OCI-LY1 (cell line): Measurements from ENCODE around the gene ADM2.

ENCODE experiments used
- H2AFZ ChIP-seq: fragments of 200-600 bp; sonication (generic), shearing (Covaris generic); 2 replicates; pipeline ENCODE4 v1.6.0; 2014; ENCODE audit warnings: antibody characterized with exemption, mild to moderate bottlenecking, low read length
- H3F3A ChIP-seq: fragments of 200-600 bp; sonication (generic), shearing (Covaris generic); 2 replicates; pipeline ENCODE4 v1.6.0; 2014; ENCODE audit warnings: mild to moderate bottlenecking, antibody characterized with exemption, low read length, moderate library complexity; ENCODE audit not compliant: insufficient read depth
- H3K27ac ChIP-seq: fragments of 200-600 bp; sonication (generic); 2 replicates; pipeline ENCODE4 v1.5.1; 2014; ENCODE audit warnings: low read length, mixed run types, mild to moderate bottlenecking, low read depth; ENCODE audit not compliant: poor library complexity, severe bottlenecking
- H3K27me3 ChIP-seq: fragments of 200-600 bp; sonication (generic); 2 replicates; pipeline ENCODE4 v1.6.0; 2014; ENCODE audit warnings: antibody characterized with exemption, mild to moderate bottlenecking, low read length, moderate library complexity; ENCODE audit not compliant: insufficient read depth
- H3K36me3 ChIP-seq: fragments of 200-600 bp; sonication (generic); 2 replicates; pipeline ENCODE4 v1.6.1; 2014; ENCODE audit warnings: mild to moderate bottlenecking, antibody characterized with exemption, low read length, moderate library complexity, mixed read lengths; ENCODE audit not compliant: insufficient read depth
- H3K4me1 ChIP-seq: fragments of 200-600 bp; sonication (generic); 2 replicates; pipeline ENCODE4 v1.5.1; 2014; ENCODE audit warnings: mild to moderate bottlenecking, low read length, moderate library complexity; ENCODE audit not compliant: insufficient read depth, severe bottlenecking
- H3K4me2 ChIP-seq: fragments of 200-600 bp; sonication (generic), shearing (Covaris generic); 2 replicates; pipeline ENCODE4 v1.6.1; 2014; ENCODE audit warnings: low read length
- H3K4me3 ChIP-seq: fragments of 200-600 bp; sonication (generic); 2 replicates; pipeline ENCODE4 v1.5.1; 2014; ENCODE audit warnings: low read length, low read depth, mild to moderate bottlenecking, mixed read lengths; ENCODE audit not compliant: poor library complexity, severe bottlenecking
- H3K79me2 ChIP-seq: fragments of 200-600 bp; shearing (Covaris generic); 2 replicates; pipeline ENCODE4 v1.6.1; 2016; ENCODE audit warnings: mixed run types, low read length, mixed read lengths; ENCODE audit not compliant: insufficient read depth
- H3K9ac ChIP-seq: fragments of 200-600 bp; sonication (generic), shearing (Covaris generic); 2 replicates; pipeline ENCODE4 v1.6.1; 2014; ENCODE audit warnings: mild to moderate bottlenecking, low read length, mixed read lengths
- H3K9me2 ChIP-seq: fragments of 200-600 bp; sonication (generic), shearing (Covaris generic); 2 replicates; pipeline ENCODE4 v1.6.1; 2014; ENCODE audit warnings: low read depth, mild to moderate bottlenecking, low read length, mixed read lengths
- H3K9me3 ChIP-seq: fragments of 200-600 bp; shearing (Covaris generic); 2 replicates; pipeline ENCODE4 v1.6.1; 2014; ENCODE audit warnings: low read length, mixed read lengths
- H4K20me1 ChIP-seq: fragments of 200-600 bp; sonication (generic), shearing (Covaris generic); 2 replicates; pipeline ENCODE4 v1.6.0; 2016; ENCODE audit warnings: mild to moderate bottlenecking, low read length; ENCODE audit not compliant: insufficient read depth
- CTCF ChIP-seq: fragments of 200-600 bp; sonication (generic), shearing (Covaris generic); IDR thresholded peaks from 2 replicates; pipeline ENCODE4 v1.5.1; 2017; ENCODE audit warnings: mild to moderate bottlenecking, antibody characterized with exemption, low read length, moderate library complexity, mixed read lengths
- EZH2 ChIP-seq: fragments of 200-600 bp; sonication (generic), shearing (Covaris generic); IDR thresholded peaks from 2 replicates; pipeline ENCODE4 v1.8.0; 2017; ENCODE audit warnings: borderline replicate concordance, mixed run types, mild to moderate bottlenecking, antibody characterized with exemption, low read length, moderate library complexity, mixed read lengths

ADM2 gene

GRCh38 chr22:50526108-50526833, 44.9 kb downstream of the ADM2 start:
- H2AFZ ChIP-seq: no peak overlapping the region
- TF ChIP-seq CTCF (peak; percentile 76), EZH2 (no peak)
- H3F3A ChIP-seq: peaks cover 4% of the 10 kb centered on the region; the same call in 1 of the 2 replicates
- H3K9me2 ChIP-seq: no peaks in the 10 kb centered on the region
- H3K9ac ChIP-seq: peak overlapping the region; percentile 78
- no peaks in the 10 kb centered on the region for H3K79me2 ChIP-seq
- H3K4me2 ChIP-seq: peak overlapping the region; percentile 84
- no peaks in the 10 kb centered on the region for H3K9me3 ChIP-seq
- peak overlapping the region; percentile 68 for H3K4me3 ChIP-seq
- peaks cover 40% of the 10 kb centered on the region for H3K4me1 ChIP-seq
- H4K20me1 ChIP-seq: no peaks in the 10 kb centered on the region
- peak overlapping the region; percentile 66 for H3K27ac ChIP-seq
- no peaks in the 10 kb centered on the region for H3K27me3 ChIP-seq
- peaks cover 36% of the 10 kb centered on the region for H3K36me3 ChIP-seq

GRCh38 chr22:50526834-50527801, 45.8 kb downstream of the ADM2 start:
- no peaks in the 10 kb centered on the region for H3K79me2 ChIP-seq
- peaks cover 49% of the 10 kb centered on the region for H3K4me1 ChIP-seq
- no peaks in the 10 kb centered on the region for H3K9me3 ChIP-seq
- peak overlapping the region; percentile 78 for H3K9ac ChIP-seq
- H4K20me1 ChIP-seq: no peaks in the 10 kb centered on the region
- peaks cover 28% of the 10 kb centered on the region; the same call in 1 of the 2 replicates for H3K36me3 ChIP-seq
- no peaks in the 10 kb centered on the region for H3K27me3 ChIP-seq
- no peak overlapping the region for H2AFZ ChIP-seq
- TF ChIP-seq EZH2 (no peak), CTCF (no peak)
- peak overlapping the region; percentile 66 for H3K27ac ChIP-seq
- peaks cover 4% of the 10 kb centered on the region; the same call in 1 of the 2 replicates for H3F3A ChIP-seq
- peak overlapping the region; percentile 84 for H3K4me2 ChIP-seq
- no peaks in the 10 kb centered on the region for H3K9me2 ChIP-seq
- peak overlapping the region; percentile 68 for H3K4me3 ChIP-seq

- peaks cover 18% of the 10 kb centered on the region; the same call in 1 of the 2 replicates for H3K36me3 ChIP-seq
- no peak overlapping the region for H3K9ac ChIP-seq
- H3K4me1 ChIP-seq: peaks cover 58% of the 10 kb centered on the region
- peaks cover 4% of the 10 kb centered on the region; the same call in 1 of the 2 replicates for H3F3A ChIP-seq
- no peak overlapping the region for H2AFZ ChIP-seq
- H3K4me2 ChIP-seq: no peak overlapping the region
- no peaks in the 10 kb centered on the region for H3K9me3 ChIP-seq
- no peaks in the 10 kb centered on the region for H3K9me2 ChIP-seq
- H3K27ac ChIP-seq: peak overlapping the region; percentile 66
- no peaks in the 10 kb centered on the region for H3K27me3 ChIP-seq
- no peaks in the 10 kb centered on the region for H4K20me1 ChIP-seq
- no peaks in the 10 kb centered on the region for H3K79me2 ChIP-seq
- no peak for TF ChIP-seq CTCF
- no peak for TF ChIP-seq EZH2
- no peak overlapping the region for H3K4me3 ChIP-seq
Measured at GRCh38 chr22:50527921-50528681, 46.8 kb downstream of the ADM2 start.
